GM12878 (cell line): ENCODE measurements around the gene VPS18. TPM values are rescaled to one million over a fixed set of nuclear protein-coding genes. Genes with fewer than 3 reads are reported as not detected.

Experiments
- ATAC-seq: fragments of 200-7000 bp; cut with Tn5 transposase; 3 replicates; pipeline ENCODE4 v1.9.1; 2020; ENCODE audit warnings: mild to moderate bottlenecking, moderate library complexity
- BruUV-seq: library from RNA; stranded (reverse); fragments of 400-500 nt; replicated peaks from 2 replicates; lab custom pipeline; 2021; lab: Mats Ljungman, UMichigan
- CTCF ChIA-PET: fragments of 300-600 bp; sonication (Branson Sonifier 250); formaldehyde crosslinking; extraction: SDS; loops from one replicate; lab custom pipeline; 2021; ENCODE audit warnings: inconsistent platforms; lab: Yijun Ruan, JAX
- POLR2A ChIA-PET: fragments of 350-600 bp; formaldehyde crosslinking; extraction: SDS; loops from one replicate; lab custom pipeline; 2021; ENCODE audit warnings: inconsistent platforms; lab: Charles Lee
- RAD21 ChIA-PET: fragments of 300-600 bp; sonication (Branson Sonifier 250); formaldehyde crosslinking; loops from one replicate; lab custom pipeline; 2023; ENCODE audit warnings: antibody characterized with exemption; ENCODE audit not compliant: unreplicated experiment; lab: Charles Lee
- SMC1A ChIA-PET: fragments of 300-600 bp; sonication (Branson Sonifier 250); formaldehyde crosslinking; loops from one replicate; lab custom pipeline; 2023; ENCODE audit not compliant: unreplicated experiment, uncharacterized antibody; lab: Charles Lee
- DNase-seq: peaks from one replicate; pipeline ENCODE4 v3.0.0-alpha.2; 2011; ENCODE audit warnings: low read depth, low spot score
- FAIRE-seq: peaks from 3 replicates; lab custom pipeline; 2011; peaks lifted over from hg19 to GRCh38; lab: Jason Lieb, UNC
- H2AFZ ChIP-seq: 2 replicates; pipeline ENCODE4 v1.6.0; 2011; ENCODE audit warnings: low read depth, low read length, control low read depth; ENCODE audit not compliant: control insufficient read depth
- H3K27ac ChIP-seq: 2 replicates; pipeline ENCODE4 v1.5.1; 2011; ENCODE audit warnings: control low read depth; ENCODE audit not compliant: control insufficient read depth, insufficient read depth
- H3K27me3 ChIP-seq, 2 experiments: replicated peaks in 1 of 2; 2 replicates each; pipeline versions ENCODE4 v1.6.0 to v1.6.1; 2011; ENCODE audit warnings: low read length in 1 of 2; ENCODE audit not compliant: control insufficient read depth in 2 of 2, insufficient read depth in 2 of 2
- H3K36me3 ChIP-seq, 2 experiments: 2 replicates each; pipeline ENCODE4 v1.5.1; 2011; ENCODE audit warnings: low read length in 1 of 2; ENCODE audit not compliant: control insufficient read depth in 2 of 2, insufficient read depth in 2 of 2
- H3K4me1 ChIP-seq: 2 replicates; pipeline ENCODE4 v1.6.1; 2011; ENCODE audit warnings: mild to moderate bottlenecking, low read length, moderate library complexity, mixed read lengths; ENCODE audit not compliant: control insufficient read depth, insufficient read depth
- H3K4me2 ChIP-seq: 2 replicates; pipeline ENCODE4 v1.6.0; 2011; ENCODE audit warnings: control low read depth; ENCODE audit not compliant: control insufficient read depth, insufficient read depth
- H3K4me3 ChIP-seq: fragments of 200-600 bp; sonication (generic); 2 replicates; pipeline ENCODE4 v1.5.1; 2016
- H3K79me2 ChIP-seq: 2 replicates; pipeline ENCODE4 v1.6.0; 2011; ENCODE audit warnings: low read length; ENCODE audit not compliant: control insufficient read depth, insufficient read depth
- H3K9ac ChIP-seq: 2 replicates; pipeline ENCODE4 v1.8.0; 2011; ENCODE audit warnings: low read length, control low read depth, mixed read lengths; ENCODE audit not compliant: control insufficient read depth, insufficient read depth
- H3K9me3 ChIP-seq: replicated peaks from 3 replicates; pipeline ENCODE4 v1.5.1; 2011; ENCODE audit warnings: mild to moderate bottlenecking, low read length; ENCODE audit not compliant: control insufficient read depth, insufficient read depth
- H4K20me1 ChIP-seq: 2 replicates; pipeline ENCODE4 v1.6.0; 2011; ENCODE audit not compliant: control insufficient read depth, insufficient read depth
- BHLHE40 ChIP-seq, 2 experiments: fragments of 450-650 bp in 1 of 2; IDR thresholded peaks; 2 replicates each; pipeline ENCODE4 v1.6.1; 2011 to 2017; ENCODE audit warnings: low read depth in 2 of 2, borderline replicate concordance in 1 of 2, improper control_type of control experiment in 1 of 2, low read length in 1 of 2, mild to moderate bottlenecking in 1 of 2
- CTCF ChIP-seq, 3 experiments: IDR thresholded peaks in 2 of 3; conservative IDR thresholded peaks in 1 of 3; 2 replicates each; pipeline ENCODE4 v1.5.1; 2011; ENCODE audit warnings: low read depth in 3 of 3, low read length in 3 of 3, mild to moderate bottlenecking in 3 of 3, control low read depth in 2 of 3, moderate library complexity in 2 of 3, inconsistent platforms in 1 of 3, mixed read lengths in 1 of 3; ENCODE audit not compliant: control insufficient read depth in 2 of 3, insufficient read depth in 1 of 3; ENCODE audit errors: extremely low read depth in 1 of 3
- EGR1 ChIP-seq, 2 experiments: IDR thresholded peaks; 1 replicate in 1 of 2; 2 replicates in 1 of 2; pipeline ENCODE4 v1.6.1; 2011 to 2012; ENCODE audit warnings: low read depth in 2 of 2, low read length in 2 of 2, borderline replicate concordance in 1 of 2, mild to moderate bottlenecking in 1 of 2, moderate library complexity in 1 of 2
- IKZF1 ChIP-seq: fragments of 450-650 bp; conservative IDR thresholded peaks from 2 replicates; pipeline ENCODE4 v1.6.1; 2017; ENCODE audit warnings: antibody characterized with exemption, mild to moderate bottlenecking
- NBN ChIP-seq: fragments of 450-650 bp; IDR thresholded peaks from 2 replicates; pipeline ENCODE4 v1.6.1; 2016
- RB1 ChIP-seq: fragments of 450-650 bp; formaldehyde crosslinking; IDR thresholded peaks from 2 replicates; pipeline ENCODE4 v1.6.1; 2017; ENCODE audit warnings: mild to moderate bottlenecking, borderline replicate concordance
- RELA ChIP-seq: fragments of 450-650 bp; IDR thresholded peaks from 2 replicates; pipeline ENCODE4 v1.8.0; 2014; ENCODE audit warnings: borderline replicate concordance; ENCODE audit not compliant: partially characterized antibody
- RUNX3 ChIP-seq: IDR thresholded peaks from 2 replicates; pipeline ENCODE4 v1.6.1; 2012; ENCODE audit warnings: low read length, inconsistent platforms
- SIN3A ChIP-seq: IDR thresholded peaks from 2 replicates; pipeline ENCODE4 v1.6.1; 2012; ENCODE audit warnings: low read depth, low read length, improper control_type of control experiment
- SMARCA5 ChIP-seq: fragments of 450-650 bp; IDR thresholded peaks from 2 replicates; pipeline ENCODE4 v1.6.1; 2017; ENCODE audit warnings: mild to moderate bottlenecking
- SMC3 ChIP-seq: IDR thresholded peaks from 2 replicates; pipeline ENCODE4 v1.6.1; 2011; ENCODE audit warnings: low read length, improper control_type of control experiment, borderline replicate concordance
- TCF3 ChIP-seq: IDR thresholded peaks from 2 replicates; pipeline ENCODE4 v1.6.1; 2012; ENCODE audit warnings: low read depth, mild to moderate bottlenecking, low read length, borderline replicate concordance; ENCODE audit not compliant: insufficient read depth
- YY1 ChIP-seq: IDR thresholded peaks from 2 replicates; pipeline ENCODE4 v1.6.1; 2011; ENCODE audit warnings: low read depth, mild to moderate bottlenecking, low read length
- ZNF207 ChIP-seq: fragments of 450-650 bp; IDR thresholded peaks from 2 replicates; pipeline ENCODE4 v1.6.1; 2014; ENCODE audit warnings: antibody characterized with exemption, mild to moderate bottlenecking, borderline replicate concordance
- ZNF24 ChIP-seq: fragments of 450-650 bp; IDR thresholded peaks from 2 replicates; pipeline ENCODE4 v1.6.1; 2017; ENCODE audit warnings: antibody characterized with exemption, mild to moderate bottlenecking
- ZNF592 ChIP-seq: fragments of 450-650 bp; IDR thresholded peaks from 2 replicates; pipeline ENCODE4 v1.6.1; 2017; ENCODE audit warnings: mild to moderate bottlenecking, moderate library complexity
- WGBS: methylation state at CpG from one replicate; pipeline ENCODE4 v1.1.6; 2016; ENCODE audit warnings: low lambda C conversion rate; ENCODE audit not compliant: insufficient replicate concordance, insufficient coverage; ENCODE audit errors: missing lambda C conversion rate; 5-methylcytosine and 5-hydroxymethylcytosine counted together
- in situ Hi-C: fragments of 300-500 bp; cut with MboI; formaldehyde crosslinking; loops from 9 replicates; pipeline ENCODE4 v1.14.3; 2018; ENCODE audit warnings: mixed read lengths
- intact Hi-C: fragments of 100-400 bp; cut with micrococcal nuclease; formaldehyde crosslinking; loops from one replicate; pipeline ENCODE4 v1.14.2; 2022; ENCODE audit not compliant: unreplicated experiment
- polyA plus RNA-seq, 11 experiments: library from polyadenylated mRNA; depleted of rRNA in 4 of 11; unstranded in 6 of 11; stranded (reverse) in 5 of 11; fragments of >200 nt; fragmentation: Nextera tagmentation in 4 of 11; fragmentation: Illumina TruSeq in 1 of 11; extraction: Ambion mirVana in 4 of 11; extraction: Trizol in 1 of 11; gene quantifications; 1 replicate in 1 of 11; 2 replicates in 10 of 11; pipeline versions ENCODE4 v1.2.1 to v1.2.3, GENCODE V29; 2011 to 2016; ENCODE audit warnings: inconsistent platforms in 2 of 11, missing spikeins in 2 of 11, low read depth in 1 of 11
- total RNA-seq, 4 experiments: library from RNA; depleted of rRNA in 3 of 4; stranded (reverse); fragments of >200 nt in 3 of 4; fragmentation: Illumina TruSeq in 1 of 4; extraction: Trizol in 1 of 4; gene quantifications; 2 replicates each; pipeline versions ENCODE4 v1.2.1 to v1.2.3, GENCODE V29; 2013 to 2021

VPS18 gene
- total and polyA plus RNA-seq, 10 of the 15 experiments (the other 5 are each of a cell fraction or from before 2014, with no cell fraction given): 0.71 to 20.4 (median 10.6) TPM

DNA sequence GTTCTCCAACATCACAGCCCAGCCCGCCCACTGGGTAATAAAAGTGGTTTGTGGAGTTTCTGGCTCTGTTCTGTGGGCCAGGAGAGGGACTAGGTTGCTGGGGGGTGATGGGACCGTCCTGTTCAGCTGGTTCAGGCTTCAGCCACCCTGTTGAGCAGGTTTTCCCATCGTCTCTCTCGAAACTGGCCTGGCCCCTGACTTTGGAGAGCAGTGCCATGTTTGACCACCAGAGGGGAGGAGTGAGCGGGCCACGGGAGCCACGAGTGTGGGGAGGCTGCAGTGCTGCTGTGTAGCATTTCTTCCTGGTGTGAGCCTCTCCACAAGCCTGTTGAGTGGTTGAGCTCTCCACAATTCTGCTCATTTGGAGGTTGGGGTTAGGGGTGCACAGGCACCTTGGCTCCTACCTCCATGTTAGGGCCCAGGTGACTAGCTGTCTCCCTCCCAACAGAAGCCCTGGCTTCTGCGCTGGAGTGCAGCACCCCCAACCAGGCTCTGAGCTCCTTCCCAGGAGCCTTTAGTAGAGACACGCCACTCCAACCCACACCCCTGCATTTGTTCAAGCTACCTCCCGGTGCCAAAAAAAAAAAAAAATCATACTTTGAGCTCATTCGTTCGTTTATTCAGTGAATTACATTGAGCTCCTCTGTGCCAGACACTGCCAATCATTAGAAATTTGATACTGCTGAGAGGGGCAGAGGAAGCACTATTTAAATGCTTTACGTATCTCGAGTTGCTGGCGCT lies 36.5 kb upstream of the VPS18 start:
- ATAC-seq: peak; percentile 89
- no peak overlapping the region for H3K4me2 ChIP-seq
- POLR2A ChIA-PET: interaction anchor here (0.5 to 2.5 kb wide), 13 partner anchors 10 to 941 kb away, joined by 3 to 17 read pairs (median 4); partner anchors contain the start of genes DNAJC17 and ZFYVE19
- H4K20me1 ChIP-seq: no peaks in the 10 kb centered on the region
- H2AFZ ChIP-seq: peak overlapping the region; percentile 67
- no peaks in the 10 kb centered on the region for H3K79me2 ChIP-seq
- H3K4me3 ChIP-seq: no peak overlapping the region
- FAIRE-seq: peak; percentile 88
- H3K36me3 ChIP-seq: peaks cover 0 to 2% of the 10 kb centered on the region in 2 experiments; a peak in 2 of 4 replicates
- no TSS peak for BruUV-seq
- in situ Hi-C loops: loop anchor here (5.0 kb wide), 1 partner anchor 35 kb away; the partner anchor contains the start of gene VPS18
- intact Hi-C loops: loop anchor here (1.0 to 2.0 kb wide), 2 partner anchors 15 to 37 kb away; partner anchors contain the start of gene VPS18
- no peak overlapping the region for H3K9ac ChIP-seq
- RAD21 ChIA-PET: interaction anchor here (0.7 to 4.0 kb wide), 22 partner anchors 8 to 759 kb away, joined by 3 to 41 read pairs (median 4); partner anchors contain the start of genes C15orf62, DNAJC17, INO80 and RAD51
- SMC1A ChIA-PET: interaction anchor here (0.6 to 8.5 kb wide), 20 partner anchors 10 to 163 kb away, joined by 3 to 290 read pairs (median 6); partner anchors contain the start of genes PPP1R14D, RAD51, RHOV and SPINT1
- peaks cover 4% of the 10 kb centered on the region for H3K4me1 ChIP-seq
- no peaks in the 10 kb centered on the region for H3K9me3 ChIP-seq
- CTCF ChIA-PET: interaction anchor here (0.6 to 7.5 kb wide), 40 partner anchors 11 to 1104 kb away, joined by 3 to 140 read pairs (median 4); partner anchors contain the start of genes C15orf62, DNAJC17, GCHFR and RAD51
- no peaks in the 10 kb centered on the region for H3K27me3 ChIP-seq
- DNase-seq: no peak
- 29% methylated on average over 15 of the region's 15 CpGs for WGBS
- no peak overlapping the region for H3K27ac ChIP-seq
- TF ChIP-seq ZNF592 (0 out of 2 replicates have a peak, but pooled peaks have one; percentile 25), SMARCA5 (peak; percentile 66; the same call in 1 of the 2 replicates), ZNF207 (peak; percentile 41; the same call in 1 of the 2 replicates), BHLHE40 (IDR thresholded peaks at IDR 0.05; ENCODE audit: borderline replicate concordance in 1 of 2, low read depth in 2 of 2, low read length in 1 of 2) (peak in 1 of 2 experiments; percentile 32; a peak in 1 of 4 replicates), IKZF1 (peak; percentile 24; the same call in 1 of the 2 replicates), SIN3A (no peak), SMC3 (peak; percentile 98), RB1 (peak; percentile 77), TCF3 (no peak), RELA (peak; percentile 29), YY1 (peak; percentile 86; the same call in 1 of the 2 replicates), RUNX3 (no peak), EGR1 (IDR thresholded peaks at IDR 0.05; ENCODE audit: borderline replicate concordance in 1 of 2, low read depth in 2 of 2, low read length in 2 of 2) (no peak), NBN (peak; percentile 66; the same call in 1 of the 2 replicates), CTCF (IDR thresholded peaks at IDR 0.05 in 2 of 3, conservative IDR thresholded peaks at IDR 0.05 in 1 of 3; ENCODE audit: control insufficient read depth in 2 of 3, extremely low read depth in 1 of 3, insufficient read depth in 1 of 3, low read depth in 3 of 3, low read length in 3 of 3) (peak; percentile 95 to 99 (median 98)), ZNF24 (peak; percentile 99)
